ENCODE results near the gene LSM5.

Gene LSM5

GRCh38 chr7:32462977-32463376, 27.2 kb downstream of the LSM5 start:
- H3K4me3 Mint-ChIP-seq, result no peak overlapping the region
- peaks cover 4% of the 10 kb centered on the region for H3K9me3 Mint-ChIP-seq
- H3K4me1 Mint-ChIP-seq, result peaks cover 19% of the 10 kb centered on the region
- no peaks in the 10 kb centered on the region for H3K27me3 Mint-ChIP-seq (ENCODE audit: low read depth, poor library complexity)
- TF ChIP-seq, protein P1, sequence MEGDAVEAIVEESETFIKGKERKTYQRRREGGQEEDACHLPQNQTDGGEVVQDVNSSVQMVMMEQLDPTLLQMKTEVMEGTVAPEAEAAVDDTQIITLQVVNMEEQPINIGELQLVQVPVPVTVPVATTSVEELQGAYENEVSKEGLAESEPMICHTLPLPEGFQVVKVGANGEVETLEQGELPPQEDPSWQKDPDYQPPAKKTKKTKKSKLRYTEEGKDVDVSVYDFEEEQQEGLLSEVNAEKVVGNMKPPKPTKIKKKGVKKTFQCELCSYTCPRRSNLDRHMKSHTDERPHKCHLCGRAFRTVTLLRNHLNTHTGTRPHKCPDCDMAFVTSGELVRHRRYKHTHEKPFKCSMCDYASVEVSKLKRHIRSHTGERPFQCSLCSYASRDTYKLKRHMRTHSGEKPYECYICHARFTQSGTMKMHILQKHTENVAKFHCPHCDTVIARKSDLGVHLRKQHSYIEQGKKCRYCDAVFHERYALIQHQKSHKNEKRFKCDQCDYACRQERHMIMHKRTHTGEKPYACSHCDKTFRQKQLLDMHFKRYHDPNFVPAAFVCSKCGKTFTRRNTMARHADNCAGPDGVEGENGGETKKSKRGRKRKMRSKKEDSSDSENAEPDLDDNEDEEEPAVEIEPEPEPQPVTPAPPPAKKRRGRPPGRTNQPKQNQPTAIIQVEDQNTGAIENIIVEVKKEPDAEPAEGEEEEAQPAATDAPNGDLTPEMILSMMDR (IDR thresholded peaks at IDR 0.05), result no peak
- H3K27ac Mint-ChIP-seq, result no peak overlapping the region
- peaks cover 6% of the 10 kb centered on the region for H3K36me3 Mint-ChIP-seq (ENCODE audit: low read depth)
- no peak for DNase-seq

GRCh38 chr7:32462451-32462850, 27.7 kb downstream of the LSM5 start:
- H3K27me3 Mint-ChIP-seq (ENCODE audit: low read depth, poor library complexity), result no peaks in the 10 kb centered on the region
- no peak overlapping the region for H3K4me3 Mint-ChIP-seq
- no peak for DNase-seq
- peaks cover 19% of the 10 kb centered on the region for H3K4me1 Mint-ChIP-seq
- no peak overlapping the region for H3K27ac Mint-ChIP-seq
- peaks cover 4% of the 10 kb centered on the region for H3K9me3 Mint-ChIP-seq
- TF ChIP-seq, protein P1 (IDR thresholded peaks at IDR 0.05), result no peak
- H3K36me3 Mint-ChIP-seq (ENCODE audit: low read depth), result peaks cover 7% of the 10 kb centered on the region

GRCh38 chr7:32461484-32461883, 28.7 kb downstream of the LSM5 start:
- Mint-ChIP-seq H3K27ac (no peak overlapping the region), H3K36me3 (ENCODE audit: low read depth) (peaks cover 7% of the 10 kb centered on the region), H3K4me3 (no peak overlapping the region), H3K27me3 (ENCODE audit: low read depth, poor library complexity) (no peaks in the 10 kb centered on the region), H3K9me3 (peaks cover 4% of the 10 kb centered on the region), H3K4me1 (peaks cover 19% of the 10 kb centered on the region)
- TF ChIP-seq, protein P1 (IDR thresholded peaks at IDR 0.05), result no peak
- no peak for DNase-seq

DNA sequence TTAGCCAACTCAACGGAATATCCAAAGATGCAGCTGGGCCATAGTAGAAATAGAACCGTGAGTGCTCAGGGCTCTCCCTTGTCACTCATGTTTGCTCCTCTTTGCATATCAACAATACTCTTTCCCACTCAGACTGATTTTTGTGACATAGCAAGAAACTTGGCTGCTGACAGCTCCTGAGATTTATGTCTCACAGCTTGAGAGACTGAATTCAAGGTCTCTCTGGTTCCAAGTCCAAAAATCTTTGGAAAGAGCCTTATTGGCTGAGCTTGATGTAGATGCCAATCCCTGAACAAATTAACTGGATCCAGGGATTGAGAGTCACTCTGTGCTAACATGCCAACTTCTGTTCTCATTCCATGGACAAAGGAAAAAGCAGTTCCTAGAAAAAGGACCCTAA, 30.4 kb downstream of the LSM5 start:
- Mint-ChIP-seq H3K9me3 (peaks cover 4% of the 10 kb centered on the region), H3K27ac (no peak overlapping the region), H3K4me1 (peaks cover 19% of the 10 kb centered on the region), H3K36me3 (ENCODE audit: low read depth) (peaks cover 7% of the 10 kb centered on the region), H3K4me3 (no peak overlapping the region), H3K27me3 (ENCODE audit: low read depth, poor library complexity) (no peaks in the 10 kb centered on the region)
- TF ChIP-seq, protein P1 (IDR thresholded peaks at IDR 0.05), result no peak
- no peak for DNase-seq

- DNase-seq, result no peak
- peaks cover 4% of the 10 kb centered on the region for H3K27me3 Mint-ChIP-seq (ENCODE audit: low read depth, poor library complexity)
- peaks cover 11% of the 10 kb centered on the region for H3K4me1 Mint-ChIP-seq
- H3K9me3 Mint-ChIP-seq, result no peaks in the 10 kb centered on the region
- peaks cover 7% of the 10 kb centered on the region for H3K36me3 Mint-ChIP-seq (ENCODE audit: low read depth)
- H3K27ac Mint-ChIP-seq, result no peak overlapping the region
- no peak overlapping the region for H3K4me3 Mint-ChIP-seq
- TF ChIP-seq, protein P1 (IDR thresholded peaks at IDR 0.05), result no peak
Observed at GRCh38 chr7:32458025-32458424, 32.2 kb downstream of the LSM5 start.

DNA sequence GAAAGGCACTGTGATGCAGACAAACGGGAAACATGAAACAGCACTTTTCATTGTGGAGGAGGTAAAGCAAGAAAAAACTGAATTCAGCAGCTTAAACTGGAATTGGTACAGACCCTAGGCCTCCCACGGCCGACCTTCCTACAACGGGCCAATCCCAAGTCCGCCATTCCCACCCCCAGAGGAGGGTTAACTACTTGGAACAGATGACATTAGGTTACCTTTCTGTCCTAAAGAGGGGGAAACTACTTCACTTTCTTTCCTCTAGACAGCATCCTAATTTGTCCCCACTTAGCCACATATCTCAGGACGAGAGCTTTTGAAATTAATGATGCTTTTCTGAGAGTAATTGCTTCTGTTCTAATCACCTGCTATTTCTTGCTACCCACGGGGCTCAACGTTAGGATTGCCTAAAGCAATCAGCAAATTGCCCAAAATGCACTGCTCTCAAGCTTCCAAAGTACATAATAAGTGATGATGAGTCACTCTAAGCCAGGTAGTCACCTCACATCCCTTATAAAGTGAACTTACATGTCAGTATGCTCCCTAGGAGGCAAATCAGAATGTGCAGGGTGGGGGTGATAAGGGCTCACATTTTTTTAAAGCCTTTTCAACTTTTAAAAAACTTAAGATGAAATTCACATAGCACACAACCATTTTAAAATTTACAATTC, 36.7 kb downstream of the LSM5 start:
- no peak for DNase-seq
- TF ChIP-seq, protein P1 (IDR thresholded peaks at IDR 0.05), result no peak
- Mint-ChIP-seq H3K4me1 (no peaks in the 10 kb centered on the region), H3K36me3 (ENCODE audit: low read depth) (peaks cover 6% of the 10 kb centered on the region), H3K27ac (no peak overlapping the region), H3K9me3 (no peaks in the 10 kb centered on the region), H3K27me3 (ENCODE audit: low read depth, poor library complexity) (peaks cover 9% of the 10 kb centered on the region), H3K4me3 (no peak overlapping the region)
